ENCODE data around the gene OR5B2.

- no peak for TF ChIP-seq CTCF (conservative IDR thresholded peaks at IDR 0.05; ENCODE audit: low read depth in 2 of 2)
- TF ChIP-seq EZH2 (IDR thresholded peaks at IDR 0.05; ENCODE audit: low read depth, unreplicated experiment) = no peak
- no peak for TF ChIP-seq REST (IDR thresholded peaks at IDR 0.05; ENCODE audit: unreplicated experiment)
- TF ChIP-seq POLR2AphosphoS5 (IDR thresholded peaks at IDR 0.05; ENCODE audit: low read depth) = no peak
- no peak for TF ChIP-seq EZH2phosphoT487 (IDR thresholded peaks at IDR 0.05; ENCODE audit: unreplicated experiment)
- no peak for TF ChIP-seq JUNB (IDR thresholded peaks at IDR 0.05; ENCODE audit: unreplicated experiment)
- TF ChIP-seq ZNF462 (CRISPR knock-in tag; IDR thresholded peaks at IDR 0.05) = no peak
- no peak for TF ChIP-seq ZNF331 (CRISPR knock-in tag; IDR thresholded peaks at IDR 0.05; ENCODE audit: low read depth)
Observed at GRCh38 chr11:58466293-58466692, 38.4 kb upstream of the OR5B2 start.
